Sciatic nerve (tissue), 2 donors: Measurements from ENCODE around the gene SART3. TPM values are rescaled to one million over a fixed set of nuclear protein-coding genes. Genes with fewer than 3 reads are reported as not detected.
"Not testable (repeated sequence)": the region's sequence is repeated elsewhere in the genome, so short reads cannot be mapped to it uniquely, and the experiment has no call there.

Source experiments
- ATAC-seq: fragments of 200-7000 bp; cut with Tn5 transposase; one replicate; pipeline ENCODE4 v1.9.1; 2020; ENCODE audit warnings: mild to moderate bottlenecking, moderate library complexity
- DNase-seq: peaks from one replicate; pipeline ENCODE4 v3.0.0-alpha.2; 2020; ENCODE audit warnings: low spot score
- intact Hi-C: fragments of 100-400 bp; cut with DNase I; formaldehyde crosslinking; loops from one replicate; pipeline ENCODE4 v1.14.2; 2022
- total RNA-seq: library from RNA; stranded (reverse); fragmentation: NEBNext Ultra II Directional; extraction: Animal tissue kit (Norgen Biotek cat#: 25700); gene quantifications from one replicate; pipeline ENCODE4 v1.2.1, GENCODE V29; 2021
- donor health status: DM: no; HTN: no; CAD: no.
- donor health status: DM: no; HTN: no; CAD: no.

SART3 gene
- total RNA-seq, 1 donor from 2014 or later = 56.4 TPM

DNA sequence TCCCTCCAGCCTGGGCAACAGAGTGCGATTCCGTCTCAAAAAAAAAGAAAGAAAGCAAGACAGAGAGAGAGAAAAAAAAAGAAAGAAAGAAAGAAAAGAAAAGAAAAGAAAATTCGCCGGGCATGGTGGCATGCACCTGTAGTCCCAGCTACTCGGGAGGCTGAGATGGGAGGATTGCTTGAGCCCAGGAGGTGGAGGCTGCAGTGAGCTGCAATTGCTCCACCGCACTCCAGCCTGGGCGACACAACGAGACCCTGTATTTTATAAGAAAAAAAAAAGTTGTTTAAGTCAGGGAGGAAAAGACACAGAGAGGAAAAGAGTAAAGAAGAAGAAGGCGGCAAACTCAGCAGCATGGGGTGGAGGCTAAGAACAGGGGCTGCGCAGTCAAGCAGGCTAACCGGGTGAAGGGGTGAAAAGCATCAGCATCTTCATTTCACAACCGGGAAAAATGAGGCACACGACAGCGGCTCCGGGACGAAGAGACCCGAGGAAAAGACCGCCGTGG lies 46.5 kb downstream of the SART3 start:
- ATAC-seq = peak; percentile 16
- DNase-seq = no peak
- intact Hi-C loops = no loop called here

GRCh38 chr12:108511633-108512540 lies 49.1 kb downstream of the SART3 start:
- DNase-seq (peak; percentile 85), ATAC-seq (no peak)
- intact Hi-C loops = no loop called here

DNA sequence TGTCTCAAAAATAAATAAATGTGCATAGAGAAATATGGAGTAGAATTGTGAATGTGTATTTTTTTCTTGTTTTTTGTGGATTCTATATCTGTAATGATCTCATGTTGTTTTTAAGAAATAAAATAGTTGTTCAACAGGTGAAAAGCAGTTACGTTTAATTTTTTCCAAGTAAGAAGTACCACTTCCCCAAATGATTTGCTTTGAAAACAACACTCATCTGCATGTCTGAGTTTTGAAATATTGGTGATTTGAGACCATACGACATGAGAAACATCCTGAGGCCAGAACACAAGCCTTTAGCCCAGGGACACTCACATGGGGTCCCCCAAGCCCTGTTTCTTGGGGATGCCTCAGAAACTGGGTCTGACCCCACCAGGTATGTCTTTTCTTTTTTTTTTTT lies 50.1 kb downstream of the SART3 start:
- ATAC-seq (no peak), DNase-seq (no peak)
- intact Hi-C loops = no loop called here

GRCh38 chr12:108509806-108510205 lies 51.2 kb downstream of the SART3 start:
- no peak for DNase-seq
- intact Hi-C loops = no loop called here
- no peak for ATAC-seq

GRCh38 chr12:108507971-108508642 lies 52.9 kb downstream of the SART3 start:
- DNase-seq = no peak
- ATAC-seq = no peak
- intact Hi-C loops = no loop called here

DNA sequence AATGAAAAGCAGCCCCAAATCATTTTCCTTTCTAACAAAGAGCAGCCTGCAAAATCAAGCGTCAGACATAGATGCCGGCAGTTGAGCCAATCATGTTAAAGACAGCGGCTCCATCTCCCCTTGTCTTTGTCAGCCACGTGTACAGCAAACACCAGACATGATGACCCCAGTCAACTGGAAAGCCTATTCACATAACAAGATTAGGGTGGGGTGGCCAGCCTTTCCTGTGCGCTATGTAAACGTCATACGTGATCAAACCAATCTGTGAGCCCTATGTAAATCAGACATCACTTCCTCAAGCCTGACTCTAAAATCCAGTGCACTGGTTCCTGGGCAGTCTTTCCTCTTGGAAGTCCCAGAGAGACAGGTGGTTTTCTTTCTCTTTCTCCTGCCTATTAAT lies 55.8 kb downstream of the SART3 start:
- ATAC-seq (no peak), DNase-seq (no peak)
- intact Hi-C loops = no loop called here

DNA sequence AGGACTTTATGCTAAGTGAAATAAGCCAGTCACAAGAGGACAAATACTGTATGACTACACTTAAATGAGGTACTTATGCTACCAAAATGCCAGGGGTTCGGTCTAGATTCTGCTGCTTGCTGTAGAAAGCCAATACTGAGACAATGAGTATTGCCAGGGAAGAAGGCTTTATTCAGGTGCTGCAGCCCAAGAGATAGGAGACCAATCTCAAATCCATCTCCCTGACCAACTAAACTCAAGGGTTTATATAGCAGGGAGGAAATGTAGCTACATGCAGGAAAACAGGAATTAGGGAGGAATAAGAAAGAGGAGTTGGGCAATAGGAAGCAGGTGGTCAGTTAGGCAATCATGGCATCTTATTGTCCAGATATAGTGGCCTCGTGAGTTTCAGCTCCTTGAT lies 58.1 kb downstream of the SART3 start:
- no peak for DNase-seq
- intact Hi-C loops = no loop called here
- no peak for ATAC-seq

DNA sequence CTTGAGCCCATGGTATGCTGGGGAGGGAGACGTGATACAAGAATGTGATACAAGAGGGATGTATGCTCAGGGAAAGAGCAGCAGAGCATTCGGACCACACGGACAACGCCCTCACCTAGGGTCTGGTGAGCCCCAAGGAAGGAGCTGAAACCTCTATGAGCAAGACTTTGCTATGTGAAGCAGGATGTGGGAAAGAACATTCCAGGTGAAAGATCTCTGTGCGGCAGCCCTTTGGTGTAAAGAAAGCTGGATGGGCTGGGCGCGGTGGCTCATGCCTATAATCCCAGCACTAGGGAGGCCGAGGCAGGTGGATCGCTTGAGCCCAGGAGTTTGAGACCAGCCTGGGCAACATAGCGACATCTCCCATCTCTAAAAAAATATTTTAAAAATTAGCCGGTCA lies 62.8 kb downstream of the SART3 start:
- intact Hi-C loops = no loop called here
- ATAC-seq = no peak
- no peak for DNase-seq

DNA sequence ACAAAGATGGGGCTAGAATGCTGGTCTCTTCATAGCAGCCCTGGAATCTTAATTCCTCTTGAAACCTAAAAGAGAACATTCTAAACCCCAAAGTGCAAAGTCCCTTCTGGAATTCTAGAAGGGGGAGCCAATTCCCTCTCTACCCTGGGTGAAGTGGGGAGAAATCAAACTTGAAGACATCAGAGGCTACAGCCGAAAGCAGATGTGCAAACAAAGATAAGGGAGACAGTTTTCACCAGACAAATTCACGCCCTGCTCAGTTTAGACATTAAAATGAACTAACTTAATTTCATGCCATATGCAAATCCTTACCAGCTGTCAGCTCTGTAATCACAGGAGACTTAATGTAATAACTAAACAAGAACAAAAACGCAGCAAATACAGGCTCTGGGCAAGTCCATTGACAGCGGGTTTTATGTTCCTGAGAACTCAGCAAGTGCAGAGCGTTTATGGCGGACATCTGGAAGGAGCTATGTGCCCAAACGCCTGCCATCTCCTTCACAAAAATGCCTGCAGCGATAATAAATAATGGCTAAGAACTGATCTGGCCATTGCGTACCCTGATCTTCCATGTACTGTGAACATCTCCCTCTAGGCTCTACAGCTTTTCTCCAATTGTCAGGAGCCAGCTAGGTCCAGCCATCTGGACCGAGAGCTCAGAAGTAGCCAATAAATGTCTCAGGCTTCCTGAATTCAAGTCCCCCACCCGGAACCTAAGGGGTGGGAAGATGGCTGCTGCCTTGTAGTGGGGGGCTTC lies 65.0 kb downstream of the SART3 start:
- DNase-seq (no peak), ATAC-seq (no peak)
- intact Hi-C loops = no loop called here

GRCh38 chr12:108495054-108495453 lies 65.9 kb downstream of the SART3 start:
- intact Hi-C loops = no loop called here
- DNase-seq (no peak), ATAC-seq (no peak)

DNA sequence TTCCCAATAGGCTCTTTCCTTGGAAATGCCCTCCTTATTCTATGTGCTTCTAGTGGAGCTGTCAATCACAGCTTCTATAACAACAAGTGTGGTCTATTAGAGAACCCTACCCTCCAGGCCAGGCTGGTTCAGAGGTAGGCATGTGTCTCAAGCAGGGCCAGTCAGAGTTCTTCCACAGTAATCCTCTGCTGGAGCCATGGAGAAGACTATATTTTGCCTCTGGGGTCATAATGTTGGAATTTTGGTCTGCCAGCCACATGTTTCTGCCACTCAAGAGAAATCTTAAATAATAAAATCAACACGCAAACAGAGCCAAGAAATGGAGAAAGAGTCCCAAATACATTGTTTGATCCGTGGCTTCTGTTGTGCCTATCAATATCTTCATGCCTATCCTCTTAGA lies 69.7 kb downstream of the SART3 start:
- intact Hi-C loops = no loop called here
- DNase-seq = no peak
- no peak for ATAC-seq

DNA sequence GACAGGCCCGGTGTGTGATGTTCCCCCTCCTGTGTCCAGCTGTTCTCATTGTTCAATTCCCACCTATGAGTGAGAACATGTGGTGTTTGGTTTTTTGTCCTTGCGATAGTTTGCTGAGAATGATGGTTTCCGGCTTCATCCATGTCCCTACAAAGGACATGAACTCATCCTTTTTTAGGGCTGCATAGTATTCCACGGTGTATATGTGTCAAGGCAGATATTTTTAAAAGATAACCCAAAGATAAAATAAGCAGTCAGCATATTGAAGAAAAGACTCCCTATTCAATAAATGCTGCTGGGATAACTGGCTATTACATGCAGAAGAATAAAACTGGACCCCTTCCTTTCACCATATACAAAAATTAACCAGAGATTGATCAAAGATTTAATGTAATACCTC lies 73.9 kb downstream of the SART3 start:
- ATAC-seq, intact Hi-C loops, DNase-seq: not testable (repeated sequence)

DNA sequence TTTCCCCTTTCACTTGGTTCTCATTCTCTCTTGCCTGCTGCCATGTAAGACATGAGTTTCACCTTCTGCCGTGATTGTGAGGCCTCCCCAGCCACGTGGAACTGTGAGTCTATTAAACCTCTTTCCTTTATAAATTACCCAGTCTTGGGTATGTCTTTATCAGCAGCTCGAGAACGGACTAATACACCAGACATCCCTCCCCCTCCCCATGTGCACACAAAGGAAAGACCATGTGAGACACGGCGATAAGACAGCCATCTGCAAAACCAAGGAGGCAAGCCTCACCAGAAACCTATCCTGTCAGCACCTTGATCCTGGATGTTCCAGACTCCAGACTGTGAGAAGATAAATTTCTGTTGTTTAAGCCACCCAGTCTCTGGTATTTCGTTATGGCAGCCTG lies 75.6 kb downstream of the SART3 start:
- intact Hi-C loops, DNase-seq, ATAC-seq: not testable (repeated sequence)

DNA sequence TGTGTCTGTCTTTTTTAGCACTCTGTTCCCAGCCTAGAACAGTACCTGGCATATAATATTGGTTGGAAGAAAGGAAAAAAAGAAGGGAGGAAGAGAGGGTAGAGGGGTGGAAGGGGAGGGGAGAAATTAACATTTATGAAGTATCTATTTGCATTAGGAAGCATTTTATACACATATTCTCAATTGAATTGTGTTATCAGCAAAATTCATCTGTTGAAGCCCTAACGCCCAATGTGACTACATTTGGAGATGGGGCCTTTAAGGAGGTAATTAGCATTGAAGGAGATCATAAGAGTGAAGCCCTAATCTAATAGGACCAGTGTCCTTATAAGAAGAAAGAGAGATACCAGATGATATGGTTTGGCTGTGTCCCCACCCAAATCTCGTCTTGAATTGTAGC lies 76.1 kb downstream of the SART3 start:
- ATAC-seq (no peak), DNase-seq (no peak)
- intact Hi-C loops = no loop called here

- no peak for ATAC-seq
- no peak for DNase-seq
- intact Hi-C loops = no loop called here
Observed at GRCh38 chr12:108484431-108484830, 76.5 kb downstream of the SART3 start.

DNA sequence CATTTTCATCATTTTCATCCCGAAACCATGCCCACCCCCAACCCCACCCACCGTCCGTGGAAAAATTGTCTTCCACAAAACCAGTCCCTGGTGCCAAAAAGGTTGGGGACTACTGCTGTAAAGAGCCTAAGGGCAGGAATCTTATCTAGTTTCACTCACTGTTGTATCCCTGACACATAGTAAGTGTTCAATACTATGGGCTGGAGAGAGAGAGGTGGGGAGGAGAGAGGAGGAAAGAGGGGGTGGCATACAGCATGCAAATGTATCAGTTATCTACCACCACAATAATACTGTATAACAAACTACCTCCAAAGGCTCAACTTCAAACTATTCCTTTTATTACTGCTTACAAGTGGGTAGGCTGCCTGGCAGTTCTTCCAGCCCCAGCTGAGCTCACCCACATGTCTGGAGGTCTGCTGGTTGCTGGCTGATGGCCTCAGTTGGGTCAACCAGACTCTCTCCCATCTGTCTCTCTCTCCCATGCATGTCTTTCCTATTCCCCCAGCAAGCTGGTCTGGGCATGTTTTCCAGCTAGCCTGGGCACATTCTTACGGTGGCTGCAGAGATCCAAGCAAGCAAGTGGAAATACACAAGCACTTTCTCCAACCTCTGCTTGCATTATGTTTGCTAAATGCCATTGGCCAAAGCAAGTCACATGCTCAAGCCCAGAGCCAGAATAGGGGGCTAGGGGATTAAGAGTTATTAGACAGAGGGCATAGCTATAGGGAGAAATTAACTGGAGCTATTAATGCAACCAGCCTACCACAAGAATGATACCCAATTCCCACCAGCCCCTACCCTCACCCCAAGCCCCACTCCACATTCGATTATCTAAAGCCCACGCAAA lies 77.5 kb downstream of the SART3 start:
- DNase-seq = no peak
- intact Hi-C loops = no loop called here
- ATAC-seq = no peak

DNA sequence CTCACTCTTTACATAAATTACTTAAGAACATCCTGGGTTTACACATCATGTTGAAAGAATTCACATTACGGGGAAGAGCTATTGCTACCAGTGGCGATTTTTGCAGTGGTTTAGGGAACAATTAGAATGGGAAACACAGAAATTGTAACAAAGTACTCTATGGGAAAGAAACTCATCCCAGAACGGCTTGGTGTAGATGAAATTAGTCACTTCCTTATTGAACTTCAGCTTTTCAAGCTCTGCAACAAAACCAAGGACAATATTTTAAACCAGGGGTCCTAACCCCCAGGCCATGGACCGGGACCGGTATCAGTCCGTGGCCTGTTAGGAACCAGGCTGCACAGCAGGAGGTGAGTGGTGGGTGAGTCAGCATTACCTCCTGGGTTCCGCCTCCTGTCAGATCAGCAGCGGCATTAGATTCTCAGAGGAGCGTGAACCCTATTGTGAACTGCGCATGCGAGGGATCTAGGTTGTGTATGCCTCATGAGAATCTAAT lies 78.2 kb downstream of the SART3 start:
- DNase-seq (no peak), ATAC-seq (no peak)
- intact Hi-C loops = no loop called here

DNA sequence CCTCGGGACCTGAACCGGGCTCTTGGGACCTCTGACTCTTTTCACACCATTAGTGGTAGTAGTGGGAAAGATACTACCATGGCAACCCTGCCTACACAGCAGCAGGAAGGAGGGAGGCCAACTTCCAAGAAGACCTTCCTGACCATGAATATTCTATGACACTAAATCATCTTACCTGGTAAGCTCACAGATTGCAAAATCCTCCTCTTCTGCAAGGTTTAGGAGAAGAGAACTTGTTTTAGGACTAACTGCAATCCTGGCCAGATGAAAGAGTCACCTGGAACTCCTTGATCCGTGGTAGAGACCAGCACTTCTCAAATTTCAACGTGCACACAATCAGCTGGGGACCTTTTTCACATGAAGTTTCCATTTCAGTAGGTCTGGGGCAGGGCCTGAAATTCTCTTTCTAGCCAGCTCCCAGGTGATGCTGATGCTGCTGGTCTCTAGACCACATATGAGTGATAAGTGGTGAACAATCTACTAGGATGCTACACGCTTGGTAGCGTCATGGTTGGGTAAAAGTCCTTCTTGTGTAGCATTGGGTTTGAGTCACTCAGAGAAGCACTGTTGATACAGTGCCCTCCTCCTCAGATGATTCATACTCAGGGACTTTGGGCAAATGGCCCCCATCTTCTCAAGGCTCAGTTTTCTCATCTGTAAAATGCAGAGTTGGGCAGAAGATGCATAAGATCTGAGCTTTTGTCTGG lies 81.5 kb downstream of the SART3 start:
- ATAC-seq = no peak
- intact Hi-C loops = no loop called here
- no peak for DNase-seq
